GM12878 (cell line): Measurements from ENCODE around the gene ACER3. TPM values are rescaled to one million over a fixed set of nuclear protein-coding genes. Genes with fewer than 3 reads are reported as not detected.

Source experiments
- ATAC-seq: fragments of 200-7000 bp; cut with Tn5 transposase; 3 replicates; pipeline ENCODE4 v1.9.1; 2020; ENCODE audit warnings: mild to moderate bottlenecking, moderate library complexity
- BruUV-seq: library from RNA; stranded (reverse); fragments of 400-500 nt; replicated peaks from 2 replicates; lab custom pipeline; 2021; lab: Mats Ljungman, UMichigan
- CTCF ChIA-PET: fragments of 300-600 bp; sonication (Branson Sonifier 250); formaldehyde crosslinking; extraction: SDS; loops from one replicate; lab custom pipeline; 2021; ENCODE audit warnings: inconsistent platforms; lab: Yijun Ruan, JAX
- POLR2A ChIA-PET: fragments of 350-600 bp; formaldehyde crosslinking; extraction: SDS; loops from one replicate; lab custom pipeline; 2021; ENCODE audit warnings: inconsistent platforms; lab: Charles Lee
- RAD21 ChIA-PET: fragments of 300-600 bp; sonication (Branson Sonifier 250); formaldehyde crosslinking; loops from one replicate; lab custom pipeline; 2023; ENCODE audit warnings: antibody characterized with exemption; ENCODE audit not compliant: unreplicated experiment; lab: Charles Lee
- SMC1A ChIA-PET: fragments of 300-600 bp; sonication (Branson Sonifier 250); formaldehyde crosslinking; loops from one replicate; lab custom pipeline; 2023; ENCODE audit not compliant: unreplicated experiment, uncharacterized antibody; lab: Charles Lee
- DNase-seq: peaks from one replicate; pipeline ENCODE4 v3.0.0-alpha.2; 2011; ENCODE audit warnings: low read depth, low spot score
- FAIRE-seq: peaks from 3 replicates; lab custom pipeline; 2011; peaks lifted over from hg19 to GRCh38; lab: Jason Lieb, UNC
- H2AFZ ChIP-seq: 2 replicates; pipeline ENCODE4 v1.6.0; 2011; ENCODE audit warnings: low read depth, low read length, control low read depth; ENCODE audit not compliant: control insufficient read depth
- H3K27ac ChIP-seq: 2 replicates; pipeline ENCODE4 v1.5.1; 2011; ENCODE audit warnings: control low read depth; ENCODE audit not compliant: control insufficient read depth, insufficient read depth
- H3K27me3 ChIP-seq, 2 experiments: replicated peaks in 1 of 2; 2 replicates each; pipeline versions ENCODE4 v1.6.0 to v1.6.1; 2011; ENCODE audit warnings: low read length in 1 of 2; ENCODE audit not compliant: control insufficient read depth in 2 of 2, insufficient read depth in 2 of 2
- H3K36me3 ChIP-seq, 2 experiments: 2 replicates each; pipeline ENCODE4 v1.5.1; 2011; ENCODE audit warnings: low read length in 1 of 2; ENCODE audit not compliant: control insufficient read depth in 2 of 2, insufficient read depth in 2 of 2
- H3K4me1 ChIP-seq: 2 replicates; pipeline ENCODE4 v1.6.1; 2011; ENCODE audit warnings: mild to moderate bottlenecking, low read length, moderate library complexity, mixed read lengths; ENCODE audit not compliant: control insufficient read depth, insufficient read depth
- H3K4me2 ChIP-seq: 2 replicates; pipeline ENCODE4 v1.6.0; 2011; ENCODE audit warnings: control low read depth; ENCODE audit not compliant: control insufficient read depth, insufficient read depth
- H3K4me3 ChIP-seq: fragments of 200-600 bp; sonication (generic); 2 replicates; pipeline ENCODE4 v1.5.1; 2016
- H3K79me2 ChIP-seq: 2 replicates; pipeline ENCODE4 v1.6.0; 2011; ENCODE audit warnings: low read length; ENCODE audit not compliant: control insufficient read depth, insufficient read depth
- H3K9ac ChIP-seq: 2 replicates; pipeline ENCODE4 v1.8.0; 2011; ENCODE audit warnings: low read length, control low read depth, mixed read lengths; ENCODE audit not compliant: control insufficient read depth, insufficient read depth
- H3K9me3 ChIP-seq: replicated peaks from 3 replicates; pipeline ENCODE4 v1.5.1; 2011; ENCODE audit warnings: mild to moderate bottlenecking, low read length; ENCODE audit not compliant: control insufficient read depth, insufficient read depth
- H4K20me1 ChIP-seq: 2 replicates; pipeline ENCODE4 v1.6.0; 2011; ENCODE audit not compliant: control insufficient read depth, insufficient read depth
- BHLHE40 ChIP-seq, 2 experiments: fragments of 450-650 bp in 1 of 2; IDR thresholded peaks; 2 replicates each; pipeline ENCODE4 v1.6.1; 2011 to 2017; ENCODE audit warnings: low read depth in 2 of 2, borderline replicate concordance in 1 of 2, improper control_type of control experiment in 1 of 2, low read length in 1 of 2, mild to moderate bottlenecking in 1 of 2
- CHD2 ChIP-seq: IDR thresholded peaks from 2 replicates; pipeline ENCODE4 v1.6.1; 2011; ENCODE audit warnings: low read depth, low read length, improper control_type of control experiment, borderline replicate concordance
- NR2C2 ChIP-seq: IDR thresholded peaks from 2 replicates; pipeline ENCODE4 v1.6.1; 2011; ENCODE audit warnings: borderline replicate concordance, low read depth; ENCODE audit not compliant: control insufficient read depth, insufficient read length
- WGBS: methylation state at CpG from one replicate; pipeline ENCODE4 v1.1.6; 2016; ENCODE audit warnings: low lambda C conversion rate; ENCODE audit not compliant: insufficient replicate concordance, insufficient coverage; ENCODE audit errors: missing lambda C conversion rate; 5-methylcytosine and 5-hydroxymethylcytosine counted together
- in situ Hi-C: fragments of 300-500 bp; cut with MboI; formaldehyde crosslinking; loops from 9 replicates; pipeline ENCODE4 v1.14.3; 2018; ENCODE audit warnings: mixed read lengths
- intact Hi-C: fragments of 100-400 bp; cut with micrococcal nuclease; formaldehyde crosslinking; loops from one replicate; pipeline ENCODE4 v1.14.2; 2022; ENCODE audit not compliant: unreplicated experiment
- polyA plus RNA-seq, 11 experiments: library from polyadenylated mRNA; depleted of rRNA in 4 of 11; unstranded in 6 of 11; stranded (reverse) in 5 of 11; fragments of >200 nt; fragmentation: Nextera tagmentation in 4 of 11; fragmentation: Illumina TruSeq in 1 of 11; extraction: Ambion mirVana in 4 of 11; extraction: Trizol in 1 of 11; gene quantifications; 1 replicate in 1 of 11; 2 replicates in 10 of 11; pipeline versions ENCODE4 v1.2.1 to v1.2.3, GENCODE V29; 2011 to 2016; ENCODE audit warnings: inconsistent platforms in 2 of 11, missing spikeins in 2 of 11, low read depth in 1 of 11
- total RNA-seq, 4 experiments: library from RNA; depleted of rRNA in 3 of 4; stranded (reverse); fragments of >200 nt in 3 of 4; fragmentation: Illumina TruSeq in 1 of 4; extraction: Trizol in 1 of 4; gene quantifications; 2 replicates each; pipeline versions ENCODE4 v1.2.1 to v1.2.3, GENCODE V29; 2013 to 2021
- TF ChIP-seq, protein P1 (sequence below): fragments of 450-650 bp; IDR thresholded peaks from 2 replicates; pipeline ENCODE4 v1.6.1; 2016; ENCODE audit warnings: mild to moderate bottlenecking, moderate library complexity, borderline replicate concordance

The ACER3 gene
- total and polyA plus RNA-seq, 10 of the 15 experiments (the other 5 are each of a cell fraction or from before 2014, with no cell fraction given): 2.8 to 17.4 (median 10.3) TPM

GRCh38 chr11:77035039-77035438 lies 174.3 kb downstream of the ACER3 start:
- H3K4me2 ChIP-seq: no peak overlapping the region
- in situ Hi-C loops: no loop called here
- SMC1A ChIA-PET: interaction anchor here (0.8 to 4.6 kb wide), 2 partner anchors 56 to 116 kb away, joined by 4 to 28 read pairs; no protein-coding TSS in a partner anchor

More at GRCh38 chr11:77035039-77035438, 174.3 kb downstream of the ACER3 start:
- Histone ChIP-seq H3K27ac (no peak overlapping the region), H3K9me3 (no peaks in the 10 kb centered on the region; the same call in 2 of the 3 replicates), H3K79me2 (no peaks in the 10 kb centered on the region), H3K4me1 (peaks cover 6% of the 10 kb centered on the region), H2AFZ (no peak overlapping the region), H4K20me1 (no peaks in the 10 kb centered on the region), H3K4me3 (no peak overlapping the region), H3K27me3 (peaks cover 1 to 4% of the 10 kb centered on the region in 2 experiments; a peak in 3 of 4 replicates), H3K9ac (no peak overlapping the region), H3K36me3 (no peaks in the 10 kb centered on the region)
- ChIA-PET RAD21 (interaction anchor here (1.4 to 1.5 kb wide), 2 partner anchors 12 to 115 kb away, joined by 4 to 7 read pairs; no protein-coding TSS in a partner anchor), POLR2A (no interaction called here), CTCF (interaction anchor here (1.1 to 2.0 kb wide), 7 partner anchors 10 to 116 kb away, joined by 3 to 9 read pairs (median 5); no protein-coding TSS in a partner anchor)
- ATAC-seq (no peak), DNase-seq (no peak), FAIRE-seq (no peak)
- intact Hi-C loops: no loop called here
- TF ChIP-seq NR2C2: no peak
- TF ChIP-seq CHD2: no peak
- TF ChIP-seq, protein P1, sequence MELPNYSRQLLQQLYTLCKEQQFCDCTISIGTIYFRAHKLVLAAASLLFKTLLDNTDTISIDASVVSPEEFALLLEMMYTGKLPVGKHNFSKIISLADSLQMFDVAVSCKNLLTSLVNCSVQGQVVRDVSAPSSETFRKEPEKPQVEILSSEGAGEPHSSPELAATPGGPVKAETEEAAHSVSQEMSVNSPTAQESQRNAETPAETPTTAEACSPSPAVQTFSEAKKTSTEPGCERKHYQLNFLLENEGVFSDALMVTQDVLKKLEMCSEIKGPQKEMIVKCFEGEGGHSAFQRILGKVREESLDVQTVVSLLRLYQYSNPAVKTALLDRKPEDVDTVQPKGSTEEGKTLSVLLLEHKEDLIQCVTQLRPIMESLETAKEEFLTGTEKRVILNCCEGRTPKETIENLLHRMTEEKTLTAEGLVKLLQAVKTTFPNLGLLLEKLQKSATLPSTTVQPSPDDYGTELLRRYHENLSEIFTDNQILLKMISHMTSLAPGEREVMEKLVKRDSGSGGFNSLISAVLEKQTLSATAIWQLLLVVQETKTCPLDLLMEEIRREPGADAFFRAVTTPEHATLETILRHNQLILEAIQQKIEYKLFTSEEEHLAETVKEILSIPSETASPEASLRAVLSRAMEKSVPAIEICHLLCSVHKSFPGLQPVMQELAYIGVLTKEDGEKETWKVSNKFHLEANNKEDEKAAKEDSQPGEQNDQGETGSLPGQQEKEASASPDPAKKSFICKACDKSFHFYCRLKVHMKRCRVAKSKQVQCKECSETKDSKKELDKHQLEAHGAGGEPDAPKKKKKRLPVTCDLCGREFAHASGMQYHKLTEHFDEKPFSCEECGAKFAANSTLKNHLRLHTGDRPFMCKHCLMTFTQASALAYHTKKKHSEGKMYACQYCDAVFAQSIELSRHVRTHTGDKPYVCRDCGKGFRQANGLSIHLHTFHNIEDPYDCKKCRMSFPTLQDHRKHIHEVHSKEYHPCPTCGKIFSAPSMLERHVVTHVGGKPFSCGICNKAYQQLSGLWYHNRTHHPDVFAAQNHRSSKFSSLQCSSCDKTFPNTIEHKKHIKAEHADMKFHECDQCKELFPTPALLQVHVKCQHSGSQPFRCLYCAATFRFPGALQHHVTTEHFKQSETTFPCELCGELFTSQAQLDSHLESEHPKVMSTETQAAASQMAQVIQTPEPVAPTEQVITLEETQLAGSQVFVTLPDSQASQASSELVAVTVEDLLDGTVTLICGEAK: no peak
- no peak for TF ChIP-seq BHLHE40 (IDR thresholded peaks at IDR 0.05; ENCODE audit: borderline replicate concordance in 1 of 2, low read depth in 2 of 2, low read length in 1 of 2)
- WGBS: 57% methylated on average over 2 of the region's 2 CpGs
- BruUV-seq: no TSS peak
